ENCODE results near the gene PABPN1L.

The PABPN1L gene

GRCh38 chr16:88884569-88885271 is 18.3 kb upstream of the PABPN1L start:
- no peak for DNase-seq (ENCODE audit: low read depth in 2 of 3, low spot score in 2 of 3)

GRCh38 chr16:88883946-88884345 is 17.5 kb upstream of the PABPN1L start:
- no peak for DNase-seq (ENCODE audit: low read depth in 2 of 3, low spot score in 2 of 3)

GRCh38 chr16:88883117-88883895 is 16.8 kb upstream of the PABPN1L start:
- no peak for DNase-seq (ENCODE audit: low read depth in 2 of 3, low spot score in 2 of 3)

- DNase-seq (ENCODE audit: low read depth in 2 of 3, low spot score in 2 of 3): no peak
These were observed 16.0 kb upstream of the PABPN1L start for GRCh38 chr16:88882358-88883030.

GRCh38 chr16:88881675-88882357 is 15.4 kb upstream of the PABPN1L start:
- no peak for DNase-seq (ENCODE audit: low read depth in 2 of 3, low spot score in 2 of 3)

- no peak for DNase-seq (ENCODE audit: low read depth in 2 of 3, low spot score in 2 of 3)
These were observed 14.7 kb upstream of the PABPN1L start for GRCh38 chr16:88881007-88881615.

- no peak for DNase-seq (ENCODE audit: low read depth in 2 of 3, low spot score in 2 of 3)
These were observed 14.0 kb upstream of the PABPN1L start for GRCh38 chr16:88880226-88881006.

- DNase-seq (ENCODE audit: low read depth in 2 of 3, low spot score in 2 of 3): no peak
These were observed 13.3 kb upstream of the PABPN1L start for GRCh38 chr16:88879788-88880055.

- no peak for DNase-seq (ENCODE audit: low read depth in 2 of 3, low spot score in 2 of 3)
These were observed 12.7 kb upstream of the PABPN1L start for GRCh38 chr16:88878967-88879787.

GRCh38 chr16:88878356-88878755 is 11.9 kb upstream of the PABPN1L start:
- DNase-seq (ENCODE audit: low read depth in 2 of 3, low spot score in 2 of 3): no peak

GRCh38 chr16:88877564-88878289 is 11.3 kb upstream of the PABPN1L start:
- no peak for DNase-seq (ENCODE audit: low read depth in 2 of 3, low spot score in 2 of 3)

- DNase-seq (ENCODE audit: low read depth in 2 of 3, low spot score in 2 of 3): no peak
These were observed 10.6 kb upstream of the PABPN1L start for GRCh38 chr16:88876942-88877526.

GRCh38 chr16:88875703-88876234 is 9.3 kb upstream of the PABPN1L start:
- no peak for DNase-seq (ENCODE audit: low read depth in 2 of 3, low spot score in 2 of 3)

GRCh38 chr16:88874938-88875599 is 8.6 kb upstream of the PABPN1L start:
- no peak for DNase-seq (ENCODE audit: low read depth in 2 of 3, low spot score in 2 of 3)

GRCh38 chr16:88872650-88873331 is 6.3 kb upstream of the PABPN1L start:
- no peak for DNase-seq (ENCODE audit: low read depth in 2 of 3, low spot score in 2 of 3)

GRCh38 chr16:88871730-88872416 is 5.4 kb upstream of the PABPN1L start:
- DNase-seq (ENCODE audit: low read depth in 2 of 3, low spot score in 2 of 3): no peak

GRCh38 chr16:88871349-88871702 is 4.9 kb upstream of the PABPN1L start:
- DNase-seq (ENCODE audit: low read depth in 2 of 3, low spot score in 2 of 3): no peak

Data from activated CD8-positive, alpha-beta memory T cell treated with anti-CD3 and anti-CD28 coated beads for 48 hours (primary cell).